ENCODE measurements around the gene HEPHL1.
A peak's percentile ranks its signal among the peaks of the same experiment; 100 is the strongest.

Gene HEPHL1

DNA sequence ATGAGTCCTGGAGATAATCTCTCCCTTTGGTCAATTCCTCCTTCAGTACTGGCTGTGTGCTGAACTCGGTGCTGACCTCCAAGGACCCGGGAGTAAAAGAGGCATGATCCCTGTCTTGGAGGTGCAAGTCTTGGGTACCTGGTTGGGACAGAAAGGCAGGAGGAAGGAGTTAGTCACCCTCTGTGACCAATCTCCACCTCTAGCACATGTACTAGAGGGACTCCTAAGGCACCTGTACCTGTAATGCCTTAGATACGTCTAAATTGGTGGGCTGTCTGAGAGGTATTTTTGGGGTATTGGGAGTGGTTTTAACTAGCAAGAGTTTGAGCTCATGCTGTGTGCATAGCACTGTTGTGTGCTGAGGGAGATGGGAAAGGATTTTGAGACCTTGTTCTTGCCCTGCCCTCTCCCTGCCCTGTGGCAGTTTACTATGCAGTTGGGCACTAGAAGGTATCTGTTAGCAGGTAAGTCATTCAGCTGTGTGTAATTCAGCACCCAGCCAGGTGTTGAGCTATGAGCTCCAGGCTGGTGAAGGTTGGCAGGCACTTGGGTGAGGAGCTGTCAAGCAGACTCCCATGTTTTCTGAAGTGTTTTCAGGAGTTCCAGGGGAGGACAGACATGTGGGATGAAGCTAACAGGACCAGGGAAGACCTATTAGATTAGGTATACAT, 110.0 kb downstream of the HEPHL1 start:
- H3K4me3 ChIP-seq (ENCODE audit: control insufficient read depth, low read depth, low read length): peak overlapping the region; percentile 85
- no peak for DNase-seq (ENCODE audit: low read depth)
- TF ChIP-seq, protein P1, sequence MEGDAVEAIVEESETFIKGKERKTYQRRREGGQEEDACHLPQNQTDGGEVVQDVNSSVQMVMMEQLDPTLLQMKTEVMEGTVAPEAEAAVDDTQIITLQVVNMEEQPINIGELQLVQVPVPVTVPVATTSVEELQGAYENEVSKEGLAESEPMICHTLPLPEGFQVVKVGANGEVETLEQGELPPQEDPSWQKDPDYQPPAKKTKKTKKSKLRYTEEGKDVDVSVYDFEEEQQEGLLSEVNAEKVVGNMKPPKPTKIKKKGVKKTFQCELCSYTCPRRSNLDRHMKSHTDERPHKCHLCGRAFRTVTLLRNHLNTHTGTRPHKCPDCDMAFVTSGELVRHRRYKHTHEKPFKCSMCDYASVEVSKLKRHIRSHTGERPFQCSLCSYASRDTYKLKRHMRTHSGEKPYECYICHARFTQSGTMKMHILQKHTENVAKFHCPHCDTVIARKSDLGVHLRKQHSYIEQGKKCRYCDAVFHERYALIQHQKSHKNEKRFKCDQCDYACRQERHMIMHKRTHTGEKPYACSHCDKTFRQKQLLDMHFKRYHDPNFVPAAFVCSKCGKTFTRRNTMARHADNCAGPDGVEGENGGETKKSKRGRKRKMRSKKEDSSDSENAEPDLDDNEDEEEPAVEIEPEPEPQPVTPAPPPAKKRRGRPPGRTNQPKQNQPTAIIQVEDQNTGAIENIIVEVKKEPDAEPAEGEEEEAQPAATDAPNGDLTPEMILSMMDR (conservative IDR thresholded peaks at IDR 0.05; ENCODE audit: control insufficient read depth, insufficient read depth, low read depth, low read length): no peak

DNA sequence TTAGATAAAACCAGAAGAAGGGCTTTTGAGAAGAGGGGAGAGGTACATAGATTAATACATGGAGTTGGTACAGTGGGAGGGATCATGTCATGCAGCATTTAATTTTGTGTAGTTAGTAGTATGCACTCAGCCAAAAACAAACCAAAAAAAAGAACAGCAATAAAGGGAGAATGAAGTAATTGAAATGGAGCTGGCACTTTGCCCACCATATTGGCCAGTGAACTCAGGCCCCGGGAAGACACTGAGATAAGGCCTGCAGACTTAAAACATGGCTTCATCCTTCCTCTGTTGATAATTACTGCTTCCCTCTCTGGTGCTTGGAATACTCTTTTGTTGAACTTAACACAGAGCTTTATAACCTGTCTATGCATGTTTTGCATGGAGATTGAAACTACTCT, 110.6 kb downstream of the HEPHL1 start:
- H3K4me3 ChIP-seq (ENCODE audit: control insufficient read depth, low read depth, low read length): no peak overlapping the region
- peak; percentile 72 for DNase-seq (ENCODE audit: low read depth)
- TF ChIP-seq, protein P1 (conservative IDR thresholded peaks at IDR 0.05; ENCODE audit: control insufficient read depth, insufficient read depth, low read depth, low read length): no peak

DNA sequence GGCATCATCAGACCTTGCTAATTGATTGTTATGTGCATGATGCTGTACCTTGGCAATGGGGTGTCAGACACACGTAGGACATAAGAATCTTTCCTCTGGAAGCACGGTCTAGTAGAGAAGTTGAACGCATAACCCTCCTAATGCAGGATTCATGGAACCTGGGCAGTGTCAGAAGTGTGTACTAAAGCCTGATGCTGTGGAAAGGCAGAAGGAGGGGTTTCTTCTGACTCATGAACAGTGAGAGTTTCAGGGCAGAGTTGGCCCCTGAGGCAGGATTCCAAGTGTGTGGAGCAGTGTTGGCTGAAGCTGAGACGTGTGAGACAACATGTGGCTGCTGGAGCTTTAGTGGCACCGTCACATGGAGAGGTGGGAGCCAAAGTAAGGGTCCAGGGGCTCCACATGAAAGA, 111.0 kb downstream of the HEPHL1 start:
- TF ChIP-seq, protein P1 (conservative IDR thresholded peaks at IDR 0.05; ENCODE audit: control insufficient read depth, insufficient read depth, low read depth, low read length): no peak
- no peak overlapping the region for H3K4me3 ChIP-seq (ENCODE audit: control insufficient read depth, low read depth, low read length)
- DNase-seq (ENCODE audit: low read depth): peak; percentile 94

DNA sequence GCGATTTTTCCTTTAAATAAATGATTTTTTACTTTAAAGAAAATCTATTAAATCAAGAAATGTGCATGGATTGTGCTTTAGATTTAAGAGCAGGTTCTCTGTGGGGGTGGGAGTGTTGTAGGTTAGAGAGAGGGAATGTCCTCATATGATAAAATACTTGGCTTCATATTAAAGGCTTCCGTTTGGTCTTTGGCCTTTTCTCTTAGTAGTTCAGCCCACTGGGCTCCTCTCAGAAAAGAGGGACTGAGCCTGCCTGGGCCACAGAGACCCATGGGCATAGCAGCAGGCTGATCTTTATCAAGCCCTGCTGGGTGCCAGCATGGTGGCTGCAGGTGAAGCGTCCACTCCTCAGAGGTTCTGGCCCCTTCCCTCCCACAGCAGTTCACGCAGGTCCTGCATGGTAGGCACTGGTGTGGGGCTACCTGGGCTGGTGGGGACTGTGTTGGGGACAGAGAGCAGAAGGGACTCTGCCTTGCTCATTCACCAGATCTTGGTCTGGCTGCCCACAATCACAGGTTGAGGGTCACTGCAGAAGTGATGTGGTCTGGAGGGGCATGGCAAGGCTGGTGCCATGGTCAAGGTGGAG, 111.8 kb downstream of the HEPHL1 start:
- DNase-seq (ENCODE audit: low read depth): no peak

DNA sequence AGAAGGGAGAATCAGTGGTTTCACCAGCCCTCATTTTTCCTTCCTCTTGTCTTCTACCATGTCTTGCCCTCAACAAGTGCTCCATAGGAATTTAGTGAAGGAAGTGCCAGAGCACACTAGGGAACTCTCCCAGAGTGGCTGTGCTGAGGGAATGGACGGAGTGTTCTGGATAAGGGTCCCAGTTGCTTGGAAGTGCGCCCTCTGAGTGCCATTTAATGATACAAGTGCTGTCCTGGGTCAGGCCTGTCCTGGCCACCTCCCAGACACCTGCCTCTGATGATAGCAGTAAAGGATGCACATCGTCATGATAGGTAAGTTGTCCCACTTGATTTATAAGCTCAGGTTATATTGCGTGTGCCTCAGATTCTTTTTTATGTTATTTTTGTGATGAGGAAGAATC, 112.6 kb downstream of the HEPHL1 start:
- TF ChIP-seq, protein P1 (conservative IDR thresholded peaks at IDR 0.05; ENCODE audit: control insufficient read depth, insufficient read depth, low read depth, low read length): no peak
- no peak for DNase-seq (ENCODE audit: low read depth)
- H3K4me3 ChIP-seq (ENCODE audit: control insufficient read depth, low read depth, low read length): no peak overlapping the region

More for the DNA sequence above, 111.8 kb downstream of the HEPHL1 start:
- no peak overlapping the region for H3K4me3 ChIP-seq (ENCODE audit: control insufficient read depth, low read depth, low read length)
- TF ChIP-seq, protein P1 (conservative IDR thresholded peaks at IDR 0.05; ENCODE audit: control insufficient read depth, insufficient read depth, low read depth, low read length): no peak

- TF ChIP-seq, protein P1 (conservative IDR thresholded peaks at IDR 0.05; ENCODE audit: control insufficient read depth, insufficient read depth, low read depth, low read length): no peak
- peak; percentile 93 for DNase-seq (ENCODE audit: low read depth)
- H3K4me3 ChIP-seq (ENCODE audit: control insufficient read depth, low read depth, low read length): peak overlapping the region; percentile 19
Observed at GRCh38 chr11:94134651-94135512, 113.7 kb downstream of the HEPHL1 start.
